ENCODE data around the gene ECPAS. TPM values are rescaled to one million over a fixed set of nuclear protein-coding genes. Genes with fewer than 3 reads are reported as not detected.

ECPAS gene
- total and polyA plus RNA-seq, 2 donors (not counting 1 experiment from before 2014, with no cell fraction given), result 12.9 to 69.5 TPM

DNA sequence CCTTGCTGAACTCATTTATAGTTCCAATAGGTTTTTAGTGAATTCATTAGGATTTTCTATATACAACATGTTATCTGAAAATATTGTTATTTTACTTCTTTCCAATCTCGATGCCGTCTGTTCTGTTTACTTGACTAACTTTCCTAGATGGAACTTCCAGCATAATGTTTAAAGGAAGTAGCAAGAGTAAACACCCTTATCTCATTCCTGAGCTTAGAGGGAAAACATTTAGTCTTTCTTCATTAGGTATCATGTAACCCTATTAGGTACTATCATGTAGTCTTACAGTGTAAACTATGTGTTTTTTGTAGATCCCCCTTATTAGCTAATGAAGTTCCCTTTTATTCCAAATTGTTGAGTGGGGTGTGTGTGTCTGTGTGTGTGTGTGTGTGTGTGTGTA is 131.6 kb downstream of the ECPAS start:
- no peak for ATAC-seq (ENCODE audit: low read depth)
- H3K27me3 Mint-ChIP-seq, result peaks cover 6% of the 10 kb centered on the region
- no peak overlapping the region for H3K27ac Mint-ChIP-seq
- no peak overlapping the region for H3K4me2 ChIP-seq (replicated peaks; ENCODE audit: low read depth, low read length, poor library complexity, severe bottlenecking)
- H3K36me3 ChIP-seq (replicated peaks in 1 of 2; ENCODE audit: control extremely low read depth in 1 of 2, control insufficient read depth in 1 of 2, extremely low read depth in 1 of 2, insufficient read depth in 2 of 2, low read length in 1 of 2), result no peaks in the 10 kb centered on the region
- no peaks in the 10 kb centered on the region for H3K9me3 ChIP-seq (ENCODE audit: control extremely low read depth in 1 of 3, control insufficient read depth in 2 of 3, insufficient read depth in 1 of 3, low read length in 2 of 3)
- TF ChIP-seq, protein P1, sequence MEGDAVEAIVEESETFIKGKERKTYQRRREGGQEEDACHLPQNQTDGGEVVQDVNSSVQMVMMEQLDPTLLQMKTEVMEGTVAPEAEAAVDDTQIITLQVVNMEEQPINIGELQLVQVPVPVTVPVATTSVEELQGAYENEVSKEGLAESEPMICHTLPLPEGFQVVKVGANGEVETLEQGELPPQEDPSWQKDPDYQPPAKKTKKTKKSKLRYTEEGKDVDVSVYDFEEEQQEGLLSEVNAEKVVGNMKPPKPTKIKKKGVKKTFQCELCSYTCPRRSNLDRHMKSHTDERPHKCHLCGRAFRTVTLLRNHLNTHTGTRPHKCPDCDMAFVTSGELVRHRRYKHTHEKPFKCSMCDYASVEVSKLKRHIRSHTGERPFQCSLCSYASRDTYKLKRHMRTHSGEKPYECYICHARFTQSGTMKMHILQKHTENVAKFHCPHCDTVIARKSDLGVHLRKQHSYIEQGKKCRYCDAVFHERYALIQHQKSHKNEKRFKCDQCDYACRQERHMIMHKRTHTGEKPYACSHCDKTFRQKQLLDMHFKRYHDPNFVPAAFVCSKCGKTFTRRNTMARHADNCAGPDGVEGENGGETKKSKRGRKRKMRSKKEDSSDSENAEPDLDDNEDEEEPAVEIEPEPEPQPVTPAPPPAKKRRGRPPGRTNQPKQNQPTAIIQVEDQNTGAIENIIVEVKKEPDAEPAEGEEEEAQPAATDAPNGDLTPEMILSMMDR (IDR thresholded peaks at IDR 0.05), result no peak
- TF ChIP-seq EZH2 (IDR thresholded peaks at IDR 0.05; ENCODE audit: borderline replicate concordance, insufficient read depth, low read depth, low read length, poor library complexity, severe bottlenecking), result no peak
- no peaks in the 10 kb centered on the region for H3K27me3 ChIP-seq (replicated peaks in 1 of 4; ENCODE audit: control extremely low read depth in 1 of 4, control insufficient read depth in 3 of 4, insufficient read depth in 4 of 4, low read length in 3 of 4)
- no CpG with 5 or more reads among the region's 2 CpGs for WGBS (ENCODE audit: insufficient coverage)
- H4K20me1 ChIP-seq (ENCODE audit: control insufficient read depth, insufficient read depth, low read length, poor library complexity, severe bottlenecking), result no peaks in the 10 kb centered on the region
- no peak overlapping the region for H3K27ac ChIP-seq (ENCODE audit: low read length in 2 of 2)
- intact Hi-C loops (cut with micrococcal nuclease), result no loop called here
- H3K4me1 Mint-ChIP-seq, result no peaks in the 10 kb centered on the region
- no peaks in the 10 kb centered on the region for H3K79me2 ChIP-seq (ENCODE audit: control insufficient read depth, insufficient read depth, low read length)
- DNase-seq, result no peak
- H3K4me1 ChIP-seq (ENCODE audit: control insufficient read depth in 2 of 2, insufficient read depth in 2 of 2, low read length in 2 of 2), result no peaks in the 10 kb centered on the region
- no peak overlapping the region for H3K4me3 ChIP-seq (ENCODE audit: control extremely low read depth in 1 of 5, extremely low read depth in 1 of 5, insufficient read depth in 1 of 5, low read depth in 2 of 5, low read length in 4 of 5)
- no peak overlapping the region for H3K4me3 Mint-ChIP-seq
- no peak overlapping the region for H3K9ac ChIP-seq (ENCODE audit: low read length)
- CTCF ChIA-PET, result no interaction called here
- no peaks in the 10 kb centered on the region for H3K9me3 Mint-ChIP-seq (ENCODE audit: insufficient read depth)
- H2AFZ ChIP-seq (ENCODE audit: insufficient read depth, low read depth, low read length, poor library complexity, severe bottlenecking), result no peak overlapping the region
- POLR2A ChIA-PET, result no interaction called here

DNA sequence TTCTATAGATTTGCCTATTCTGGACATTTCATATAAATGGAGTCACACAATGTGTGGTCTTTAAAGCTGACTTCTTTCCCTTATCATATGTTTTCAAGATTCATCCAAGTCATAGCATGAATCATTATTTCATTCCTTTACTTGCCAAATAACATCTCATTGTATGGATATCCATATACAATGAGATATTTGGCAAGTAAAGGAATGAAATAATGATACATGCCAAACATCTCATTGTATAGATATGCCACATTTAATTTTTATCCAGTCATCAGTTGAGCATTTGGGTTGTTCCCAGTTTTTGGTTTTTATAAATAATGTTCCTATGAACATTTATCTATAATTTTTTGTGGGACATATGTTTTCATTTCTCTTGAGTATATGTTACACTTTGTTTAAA is 133.6 kb downstream of the ECPAS start:
- intact Hi-C loops (cut with micrococcal nuclease), result no loop called here
- Mint-ChIP-seq H3K27me3 (peaks cover 6% of the 10 kb centered on the region), H3K4me1 (no peaks in the 10 kb centered on the region), H3K9me3 (ENCODE audit: insufficient read depth) (no peaks in the 10 kb centered on the region), H3K4me3 (no peak overlapping the region), H3K27ac (no peak overlapping the region)
- H3K79me2 ChIP-seq (ENCODE audit: control insufficient read depth, insufficient read depth, low read length), result no peaks in the 10 kb centered on the region
- H3K36me3 ChIP-seq (replicated peaks in 1 of 2; ENCODE audit: control extremely low read depth in 1 of 2, control insufficient read depth in 1 of 2, extremely low read depth in 1 of 2, insufficient read depth in 2 of 2, low read length in 1 of 2), result no peaks in the 10 kb centered on the region
- DNase-seq (no peak), ATAC-seq (ENCODE audit: low read depth) (no peak)
- H3K9ac ChIP-seq (ENCODE audit: low read length), result no peak overlapping the region
- CTCF ChIA-PET, result no interaction called here
- H3K4me2 ChIP-seq (replicated peaks; ENCODE audit: low read depth, low read length, poor library complexity, severe bottlenecking), result no peak overlapping the region
- H4K20me1 ChIP-seq (ENCODE audit: control insufficient read depth, insufficient read depth, low read length, poor library complexity, severe bottlenecking), result no peaks in the 10 kb centered on the region
- H2AFZ ChIP-seq (ENCODE audit: insufficient read depth, low read depth, low read length, poor library complexity, severe bottlenecking), result no peak overlapping the region
- H3K27me3 ChIP-seq (replicated peaks in 1 of 4; ENCODE audit: control extremely low read depth in 1 of 4, control insufficient read depth in 3 of 4, insufficient read depth in 4 of 4, low read length in 3 of 4), result no peaks in the 10 kb centered on the region
- POLR2A ChIA-PET, result no interaction called here
- no peak overlapping the region for H3K27ac ChIP-seq (ENCODE audit: low read length in 2 of 2)
- no peaks in the 10 kb centered on the region for H3K4me1 ChIP-seq (ENCODE audit: control insufficient read depth in 2 of 2, insufficient read depth in 2 of 2, low read length in 2 of 2)
- TF ChIP-seq, protein P1 (IDR thresholded peaks at IDR 0.05), result no peak
- no peak for TF ChIP-seq EZH2 (IDR thresholded peaks at IDR 0.05; ENCODE audit: borderline replicate concordance, insufficient read depth, low read depth, low read length, poor library complexity, severe bottlenecking)
- H3K4me3 ChIP-seq (ENCODE audit: control extremely low read depth in 1 of 5, extremely low read depth in 1 of 5, insufficient read depth in 1 of 5, low read depth in 2 of 5, low read length in 4 of 5), result no peak overlapping the region
- no peaks in the 10 kb centered on the region for H3K9me3 ChIP-seq (ENCODE audit: control extremely low read depth in 1 of 3, control insufficient read depth in 2 of 3, insufficient read depth in 1 of 3, low read length in 2 of 3)

Data from B cell (primary cell).